Loucy (cell line): ENCODE results near the gene WDR37.

Experiments
- H2AFZ ChIP-seq: fragments of 200-600 bp; sonication (generic); 2 replicates; pipeline ENCODE4 v1.6.0; 2016; ENCODE audit warnings: antibody characterized with exemption, mild to moderate bottlenecking, low read length, moderate library complexity
- H3F3A ChIP-seq: fragments of 200-600 bp; 2 replicates; pipeline ENCODE4 v1.6.0; 2016; ENCODE audit warnings: antibody characterized with exemption, low read depth, mild to moderate bottlenecking
- H3K27me3 ChIP-seq: fragments of 200-600 bp; sonication (generic); 2 replicates; pipeline ENCODE4 v1.6.1; 2014; ENCODE audit warnings: low read length, mild to moderate bottlenecking; ENCODE audit not compliant: insufficient read depth, poor library complexity, severe bottlenecking
- H3K36me3 ChIP-seq: fragments of 200-600 bp; sonication (generic); 2 replicates; pipeline ENCODE4 v1.6.1; 2016; ENCODE audit warnings: low read length; ENCODE audit not compliant: insufficient read depth
- H3K4me1 ChIP-seq: fragments of 200-600 bp; sonication (generic); 2 replicates; pipeline ENCODE4 v1.5.1; 2014; ENCODE audit warnings: low read length, mild to moderate bottlenecking; ENCODE audit not compliant: insufficient read depth, poor library complexity, severe bottlenecking
- H3K4me2 ChIP-seq: fragments of 200-600 bp; sonication (generic); 2 replicates; pipeline ENCODE4 v1.6.0; 2014; ENCODE audit warnings: antibody characterized with exemption, low read length, low read depth, mild to moderate bottlenecking; ENCODE audit not compliant: poor library complexity, severe bottlenecking
- H3K4me3 ChIP-seq: fragments of 200-600 bp; sonication (generic); 2 replicates; pipeline ENCODE4 v1.5.1; 2014; ENCODE audit warnings: low read length, mild to moderate bottlenecking, mixed read lengths; ENCODE audit not compliant: poor library complexity, severe bottlenecking
- H3K79me2 ChIP-seq: fragments of 200-600 bp; sonication (generic); 2 replicates; pipeline ENCODE4 v1.6.1; 2014; ENCODE audit warnings: low read length; ENCODE audit not compliant: insufficient read depth
- H3K9ac ChIP-seq: fragments of 200-600 bp; sonication (generic); 2 replicates; pipeline ENCODE4 v1.6.0; 2014; ENCODE audit warnings: mild to moderate bottlenecking, low read depth, low read length, moderate library complexity; ENCODE audit not compliant: poor library complexity, severe bottlenecking
- H3K9me2 ChIP-seq: fragments of 200-600 bp; sonication (generic); replicated peaks from 2 replicates; pipeline ENCODE4 v1.6.1; 2016; ENCODE audit warnings: low read depth, low read length, mixed read lengths
- H3K9me3 ChIP-seq: fragments of 200-600 bp; sonication (generic); 2 replicates; pipeline ENCODE4 v1.6.1; 2014; ENCODE audit warnings: mild to moderate bottlenecking, antibody characterized with exemption, low read length, low read depth; ENCODE audit not compliant: insufficient read depth
- H4K20me1 ChIP-seq: fragments of 200-600 bp; sonication (generic); 2 replicates; pipeline ENCODE4 v1.6.0; 2014; ENCODE audit warnings: antibody characterized with exemption, low read length, mild to moderate bottlenecking; ENCODE audit not compliant: insufficient read depth, poor library complexity, severe bottlenecking
- EZH2phosphoT487 ChIP-seq: fragments of 200-600 bp; IDR thresholded peaks from 2 replicates; pipeline ENCODE4 v1.6.1; 2018; ENCODE audit warnings: antibody characterized with exemption, mild to moderate bottlenecking, moderate library complexity, borderline replicate concordance
- TF ChIP-seq, protein P1 (sequence below): fragments of 200-600 bp; sonication (generic); conservative IDR thresholded peaks from 2 replicates; pipeline ENCODE4 v1.5.1; 2014; ENCODE audit warnings: mild to moderate bottlenecking, antibody characterized with exemption, low read length

The WDR37 gene

DNA sequence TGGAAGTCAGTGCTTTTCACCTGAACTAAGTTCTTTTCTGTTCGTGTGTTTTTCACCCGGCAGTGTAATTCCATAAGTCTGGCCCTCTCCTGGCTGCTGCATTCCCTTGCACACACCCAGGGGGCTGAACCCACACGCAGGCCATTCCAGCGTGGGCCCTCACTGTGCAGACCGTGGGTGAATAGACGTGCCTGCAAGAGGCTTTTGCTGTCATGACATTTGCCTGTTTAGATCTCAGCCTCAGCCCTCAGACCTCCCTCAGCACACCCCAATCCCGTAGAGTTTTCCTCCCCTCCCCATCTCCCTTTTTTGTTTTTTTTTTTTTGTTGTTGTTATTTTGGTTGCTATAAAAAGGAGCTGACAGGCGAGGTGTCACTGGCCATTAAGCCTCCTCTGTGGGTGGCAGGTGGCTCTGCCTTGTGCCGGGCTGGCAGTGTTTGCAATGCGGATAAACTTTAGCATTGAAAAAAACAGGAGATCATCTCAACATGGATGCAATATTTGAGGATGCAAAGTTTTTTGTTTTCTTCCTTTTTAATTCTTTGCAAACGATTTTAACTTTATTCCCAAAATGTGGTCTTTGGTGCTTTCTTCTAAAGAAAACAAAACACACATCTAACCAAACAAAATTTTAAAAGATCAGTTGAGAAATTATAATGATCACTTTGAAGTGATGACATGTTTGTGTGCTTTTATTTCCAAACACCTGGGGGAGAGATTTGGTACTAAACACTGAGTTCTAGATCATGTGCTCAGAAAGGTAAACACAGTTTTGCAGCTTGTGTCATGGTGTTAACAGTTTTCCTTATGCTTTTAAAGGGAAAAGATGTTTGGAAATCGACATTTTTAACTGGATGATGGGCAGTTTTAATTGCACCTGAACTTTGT, 58.8 kb downstream of the WDR37 start:
- Histone ChIP-seq H3F3A (0 out of 2 replicates have a peak, but pooled peaks cover 7% of the 10 kb centered on the region), H3K79me2 (peaks cover 26% of the 10 kb centered on the region), H3K36me3 (peaks cover 54% of the 10 kb centered on the region; the same call in 1 of the 2 replicates), H4K20me1 (no peaks in the 10 kb centered on the region), H3K4me2 (peak overlapping the region; percentile 65), H3K9ac (peak overlapping the region; percentile 50), H3K9me3 (no peaks in the 10 kb centered on the region), H3K27me3 (no peaks in the 10 kb centered on the region), H3K4me1 (peaks cover 76% of the 10 kb centered on the region), H3K9me2 (no peaks in the 10 kb centered on the region), H3K4me3 (peak overlapping the region; percentile 52), H2AFZ (no peak overlapping the region)
- TF ChIP-seq, protein P1, sequence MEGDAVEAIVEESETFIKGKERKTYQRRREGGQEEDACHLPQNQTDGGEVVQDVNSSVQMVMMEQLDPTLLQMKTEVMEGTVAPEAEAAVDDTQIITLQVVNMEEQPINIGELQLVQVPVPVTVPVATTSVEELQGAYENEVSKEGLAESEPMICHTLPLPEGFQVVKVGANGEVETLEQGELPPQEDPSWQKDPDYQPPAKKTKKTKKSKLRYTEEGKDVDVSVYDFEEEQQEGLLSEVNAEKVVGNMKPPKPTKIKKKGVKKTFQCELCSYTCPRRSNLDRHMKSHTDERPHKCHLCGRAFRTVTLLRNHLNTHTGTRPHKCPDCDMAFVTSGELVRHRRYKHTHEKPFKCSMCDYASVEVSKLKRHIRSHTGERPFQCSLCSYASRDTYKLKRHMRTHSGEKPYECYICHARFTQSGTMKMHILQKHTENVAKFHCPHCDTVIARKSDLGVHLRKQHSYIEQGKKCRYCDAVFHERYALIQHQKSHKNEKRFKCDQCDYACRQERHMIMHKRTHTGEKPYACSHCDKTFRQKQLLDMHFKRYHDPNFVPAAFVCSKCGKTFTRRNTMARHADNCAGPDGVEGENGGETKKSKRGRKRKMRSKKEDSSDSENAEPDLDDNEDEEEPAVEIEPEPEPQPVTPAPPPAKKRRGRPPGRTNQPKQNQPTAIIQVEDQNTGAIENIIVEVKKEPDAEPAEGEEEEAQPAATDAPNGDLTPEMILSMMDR, result no peak
- no peak for TF ChIP-seq EZH2phosphoT487

GRCh38 chr10:1115607-1115955, 59.4 kb downstream of the WDR37 start:
- Histone ChIP-seq H3F3A (0 out of 2 replicates have a peak, but pooled peaks cover 7% of the 10 kb centered on the region), H3K79me2 (peaks cover 23% of the 10 kb centered on the region), H4K20me1 (no peaks in the 10 kb centered on the region), H3K4me3 (no peak overlapping the region), H3K4me1 (peaks cover 72% of the 10 kb centered on the region), H3K4me2 (peak overlapping the region; percentile 65), H3K36me3 (peaks cover 59% of the 10 kb centered on the region; the same call in 1 of the 2 replicates), H3K9me2 (no peaks in the 10 kb centered on the region), H3K9ac (peak overlapping the region; percentile 50), H3K9me3 (no peaks in the 10 kb centered on the region), H2AFZ (no peak overlapping the region), H3K27me3 (no peaks in the 10 kb centered on the region)
- TF ChIP-seq, protein P1, result no peak
- TF ChIP-seq EZH2phosphoT487, result no peak

DNA sequence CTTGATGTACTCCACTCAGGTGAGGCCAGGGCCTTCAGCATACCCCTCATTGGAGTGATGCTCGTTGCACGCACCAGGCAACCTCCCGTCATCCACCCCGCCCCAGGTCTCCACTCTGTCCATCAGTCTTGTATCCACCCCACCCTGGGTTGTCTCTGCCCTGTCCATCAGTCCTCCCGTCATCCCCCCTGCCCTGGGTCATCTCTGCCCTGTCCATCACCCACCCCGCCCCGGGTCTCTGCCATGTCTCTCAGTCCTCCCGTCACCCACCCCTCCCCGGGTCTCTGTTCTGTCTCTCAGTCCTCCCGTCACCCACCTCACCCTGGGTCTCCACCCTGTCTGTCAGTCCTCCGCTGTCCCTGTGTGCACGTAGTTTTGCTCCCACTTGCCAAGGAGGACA, 59.9 kb downstream of the WDR37 start:
- Histone ChIP-seq H3K9me2 (no peaks in the 10 kb centered on the region), H3K4me2 (no peak overlapping the region), H3K4me1 (peaks cover 68% of the 10 kb centered on the region), H3K27me3 (no peaks in the 10 kb centered on the region), H3K79me2 (peaks cover 18% of the 10 kb centered on the region; the same call in 1 of the 2 replicates), H3K36me3 (peaks cover 60% of the 10 kb centered on the region; the same call in 1 of the 2 replicates), H4K20me1 (no peaks in the 10 kb centered on the region), H3K9me3 (no peaks in the 10 kb centered on the region), H2AFZ (no peak overlapping the region), H3F3A (0 out of 2 replicates have a peak, but pooled peaks cover 7% of the 10 kb centered on the region), H3K9ac (no peak overlapping the region), H3K4me3 (no peak overlapping the region)
- TF ChIP-seq EZH2phosphoT487, result no peak
- TF ChIP-seq, protein P1, result no peak
